Measurements from ENCODE around the gene TAF3. TPM values are rescaled to one million over a fixed set of nuclear protein-coding genes. Genes with fewer than 3 reads are reported as not detected.

Gene TAF3
- polyA plus RNA-seq, 3 donors: 1.6 to 3.9 (median 3.4) TPM

DNA sequence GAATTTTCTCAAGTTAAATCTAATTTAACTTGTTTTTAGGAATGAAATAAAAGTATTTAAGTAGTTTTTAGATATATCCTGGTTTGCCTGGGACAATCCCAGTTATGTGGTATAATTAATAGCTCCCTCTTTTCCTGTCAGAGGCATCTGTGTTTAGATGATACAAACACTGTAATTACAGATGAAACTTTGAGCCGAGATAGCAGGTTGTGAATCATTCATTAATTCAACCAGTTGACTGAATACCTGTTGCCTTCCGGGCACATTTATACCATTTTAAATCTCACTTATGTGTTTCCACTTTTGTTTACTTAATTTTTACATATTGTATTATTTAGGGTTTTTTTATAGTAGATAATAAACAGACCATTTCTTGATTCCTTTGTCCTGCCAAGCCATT is 154.1 kb downstream of the TAF3 start:
- TF ChIP-seq, protein P1, sequence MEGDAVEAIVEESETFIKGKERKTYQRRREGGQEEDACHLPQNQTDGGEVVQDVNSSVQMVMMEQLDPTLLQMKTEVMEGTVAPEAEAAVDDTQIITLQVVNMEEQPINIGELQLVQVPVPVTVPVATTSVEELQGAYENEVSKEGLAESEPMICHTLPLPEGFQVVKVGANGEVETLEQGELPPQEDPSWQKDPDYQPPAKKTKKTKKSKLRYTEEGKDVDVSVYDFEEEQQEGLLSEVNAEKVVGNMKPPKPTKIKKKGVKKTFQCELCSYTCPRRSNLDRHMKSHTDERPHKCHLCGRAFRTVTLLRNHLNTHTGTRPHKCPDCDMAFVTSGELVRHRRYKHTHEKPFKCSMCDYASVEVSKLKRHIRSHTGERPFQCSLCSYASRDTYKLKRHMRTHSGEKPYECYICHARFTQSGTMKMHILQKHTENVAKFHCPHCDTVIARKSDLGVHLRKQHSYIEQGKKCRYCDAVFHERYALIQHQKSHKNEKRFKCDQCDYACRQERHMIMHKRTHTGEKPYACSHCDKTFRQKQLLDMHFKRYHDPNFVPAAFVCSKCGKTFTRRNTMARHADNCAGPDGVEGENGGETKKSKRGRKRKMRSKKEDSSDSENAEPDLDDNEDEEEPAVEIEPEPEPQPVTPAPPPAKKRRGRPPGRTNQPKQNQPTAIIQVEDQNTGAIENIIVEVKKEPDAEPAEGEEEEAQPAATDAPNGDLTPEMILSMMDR (IDR thresholded peaks at IDR 0.05): no peak
- Histone ChIP-seq H3K79me2 (ENCODE audit: insufficient read depth, low read length) (no peaks in the 10 kb centered on the region), H3K9ac (ENCODE audit: insufficient read depth, low read length, poor library complexity, severe bottlenecking) (no peak overlapping the region), H2AFZ (ENCODE audit: insufficient read depth, low read depth, low read length, poor library complexity, severe bottlenecking) (no peak overlapping the region), H3K9me3 (replicated peaks in 1 of 2; ENCODE audit: control insufficient read depth in 1 of 2, insufficient read depth in 1 of 2, low read length in 2 of 2) (no peaks in the 10 kb centered on the region), H4K20me1 (ENCODE audit: insufficient read depth, low read length) (peaks cover 5% of the 10 kb centered on the region), H3K36me3 (replicated peaks in 1 of 2; ENCODE audit: control insufficient read depth in 1 of 2, insufficient read depth in 2 of 2, low read length in 2 of 2) (peaks cover 1 to 9% of the 10 kb centered on the region in 2 donors), H3K4me1 (ENCODE audit: control insufficient read depth in 1 of 2, insufficient read depth in 2 of 2, low read length in 2 of 2) (no peaks in the 10 kb centered on the region), H3K27me3 (ENCODE audit: control insufficient read depth in 2 of 2, insufficient read depth in 2 of 2, low read length in 2 of 2) (no peaks in the 10 kb centered on the region), H3K27ac (ENCODE audit: low read depth in 1 of 2, low read length in 2 of 2) (no peak overlapping the region), H3K4me2 (replicated peaks; ENCODE audit: extremely low read depth, low read length, poor library complexity, severe bottlenecking) (no peak overlapping the region), H3K4me3 (replicated peaks in 1 of 3; ENCODE audit: low read depth in 2 of 3, low read length in 3 of 3) (no peak overlapping the region)
- DNase-seq: no peak
- intact Hi-C loops (cut with micrococcal nuclease): no loop called here
- WGBS (ENCODE audit: insufficient coverage): 100% methylated on average over 1 of the region's 2 CpGs
- H3K4me3 Mint-ChIP-seq: no peak overlapping the region
- H3K36me3 Mint-ChIP-seq: peaks cover 17 to 19% of the 10 kb centered on the region in 2 donors
- no peak overlapping the region for H3K27ac Mint-ChIP-seq
- peaks cover 12% of the 10 kb centered on the region for H3K4me1 Mint-ChIP-seq
- H3K9me3 Mint-ChIP-seq: peaks cover 0 to 6% (median 0%) of the 10 kb centered on the region in 7 donors
- H3K27me3 Mint-ChIP-seq (ENCODE audit: low read depth in 3 of 3): no peaks in the 10 kb centered on the region

DNA sequence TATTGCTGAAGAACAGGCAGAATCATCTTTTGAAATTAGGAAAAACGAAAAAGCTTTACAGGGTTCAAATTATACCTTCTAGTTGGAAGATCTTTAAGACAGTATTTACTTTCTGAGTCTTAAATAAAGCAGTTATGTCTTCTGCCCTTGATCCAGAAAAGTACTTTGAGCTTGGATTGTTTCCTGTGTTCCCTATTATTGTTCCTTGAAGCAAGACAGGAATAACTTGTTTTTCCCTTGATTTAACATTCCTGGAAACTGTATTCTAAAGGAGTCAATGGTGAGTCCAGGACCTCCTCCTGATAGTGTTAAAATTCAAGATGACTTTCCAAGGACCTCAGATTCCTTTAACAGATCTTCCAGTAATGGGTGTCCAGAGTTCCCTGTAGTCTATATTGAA is 161.9 kb downstream of the TAF3 start:
- no peaks in the 10 kb centered on the region for H3K4me1 ChIP-seq (ENCODE audit: control insufficient read depth in 1 of 2, insufficient read depth in 2 of 2, low read length in 2 of 2)
- H2AFZ ChIP-seq (ENCODE audit: insufficient read depth, low read depth, low read length, poor library complexity, severe bottlenecking): no peak overlapping the region
- H3K9ac ChIP-seq (ENCODE audit: insufficient read depth, low read length, poor library complexity, severe bottlenecking): no peak overlapping the region
- Mint-ChIP-seq H3K27me3 (ENCODE audit: low read depth in 3 of 3) (no peaks in the 10 kb centered on the region), H3K4me3 (no peak overlapping the region), H3K9me3 (peaks cover 0 to 5% (median 0%) of the 10 kb centered on the region in 7 donors), H3K4me1 (no peaks in the 10 kb centered on the region), H3K27ac (no peak overlapping the region), H3K36me3 (peaks cover 37 to 40% of the 10 kb centered on the region in 2 donors)
- H3K4me3 ChIP-seq (replicated peaks in 1 of 3; ENCODE audit: low read depth in 2 of 3, low read length in 3 of 3): no peak overlapping the region
- intact Hi-C loops (cut with micrococcal nuclease): no loop called here
- no peaks in the 10 kb centered on the region for H3K9me3 ChIP-seq (replicated peaks in 1 of 2; ENCODE audit: control insufficient read depth in 1 of 2, insufficient read depth in 1 of 2, low read length in 2 of 2)
- H4K20me1 ChIP-seq (ENCODE audit: insufficient read depth, low read length): no peaks in the 10 kb centered on the region
- H3K27ac ChIP-seq (ENCODE audit: low read depth in 1 of 2, low read length in 2 of 2): no peak overlapping the region
- no peak overlapping the region for H3K4me2 ChIP-seq (replicated peaks; ENCODE audit: extremely low read depth, low read length, poor library complexity, severe bottlenecking)
- TF ChIP-seq, protein P1 (IDR thresholded peaks at IDR 0.05): no peak
- H3K79me2 ChIP-seq (ENCODE audit: insufficient read depth, low read length): no peaks in the 10 kb centered on the region
- H3K27me3 ChIP-seq (ENCODE audit: control insufficient read depth in 2 of 2, insufficient read depth in 2 of 2, low read length in 2 of 2): no peaks in the 10 kb centered on the region
- peaks cover 8 to 36% of the 10 kb centered on the region in 2 donors for H3K36me3 ChIP-seq (replicated peaks in 1 of 2; ENCODE audit: control insufficient read depth in 1 of 2, insufficient read depth in 2 of 2, low read length in 2 of 2)
- WGBS (ENCODE audit: insufficient coverage): no CpG with 5 or more reads among the region's 1 CpG
- DNase-seq: no peak
